Colonic mucosa (tissue), 4 donors: ENCODE results near the gene GPR15. TPM values are rescaled to one million over a fixed set of nuclear protein-coding genes. Genes with fewer than 3 reads are reported as not detected.
"Not testable (repeated sequence)": the region's sequence is repeated elsewhere in the genome, so short reads cannot be mapped to it uniquely, and the experiment has no call there.

ENCODE experiments used
- DNase-seq: peaks from one replicate; pipeline ENCODE4 v3.0.0-alpha.2; 2020
- H3K27ac ChIP-seq: fragments of 200-600 bp; one replicate; pipeline ENCODE4 v1.8.0; 2021
- H3K27me3 ChIP-seq: fragments of 200-600 bp; one replicate; pipeline ENCODE4 v1.8.0; 2021
- H3K36me3 ChIP-seq: fragments of 200-600 bp; one replicate; pipeline ENCODE4 v1.8.0; 2021
- H3K4me1 ChIP-seq: fragments of 200-600 bp; one replicate; pipeline ENCODE4 v1.8.0; 2021; ENCODE audit warnings: mild to moderate bottlenecking
- H3K4me3 ChIP-seq: fragments of 200-600 bp; one replicate; pipeline ENCODE4 v1.8.0; 2021
- H3K9ac ChIP-seq, 2 donors: one replicate each; pipeline ENCODE4 v1.7.0; 2013; ENCODE audit warnings: control low read depth in 2 of 2, low read depth in 2 of 2, low read length in 2 of 2
- H3K9me3 ChIP-seq: fragments of 200-600 bp; one replicate; pipeline ENCODE4 v1.8.0; 2021
- intact Hi-C: fragments of 100-400 bp; cut with DNase I; formaldehyde crosslinking; loops from one replicate; pipeline ENCODE4 v1.14.1; 2022
- total RNA-seq, 2 donors: library from RNA; stranded (reverse); fragmentation: NEBNext Ultra II Directional in 1 of 2; extraction: Animal tissue kit (Norgen Biotek cat#: 25700) in 1 of 2; gene quantifications; one replicate each; pipeline ENCODE4 v1.2.1, GENCODE V29; 2021
- TF ChIP-seq, protein P1 (sequence below): fragments of 200-600 bp; IDR thresholded peaks from one replicate; pipeline ENCODE4 v1.8.0; 2022; ENCODE audit warnings: antibody characterized with exemption, mild to moderate bottlenecking
- donor health status: healthy.
- donor health status: DM: no; HTN: no; CAD: no.
- donor health status: DM: no; HTN: no; CAD: no.

GPR15 gene
- total RNA-seq, 2 donors from 2014 or later, result 2.9 to 5.1 TPM

DNA sequence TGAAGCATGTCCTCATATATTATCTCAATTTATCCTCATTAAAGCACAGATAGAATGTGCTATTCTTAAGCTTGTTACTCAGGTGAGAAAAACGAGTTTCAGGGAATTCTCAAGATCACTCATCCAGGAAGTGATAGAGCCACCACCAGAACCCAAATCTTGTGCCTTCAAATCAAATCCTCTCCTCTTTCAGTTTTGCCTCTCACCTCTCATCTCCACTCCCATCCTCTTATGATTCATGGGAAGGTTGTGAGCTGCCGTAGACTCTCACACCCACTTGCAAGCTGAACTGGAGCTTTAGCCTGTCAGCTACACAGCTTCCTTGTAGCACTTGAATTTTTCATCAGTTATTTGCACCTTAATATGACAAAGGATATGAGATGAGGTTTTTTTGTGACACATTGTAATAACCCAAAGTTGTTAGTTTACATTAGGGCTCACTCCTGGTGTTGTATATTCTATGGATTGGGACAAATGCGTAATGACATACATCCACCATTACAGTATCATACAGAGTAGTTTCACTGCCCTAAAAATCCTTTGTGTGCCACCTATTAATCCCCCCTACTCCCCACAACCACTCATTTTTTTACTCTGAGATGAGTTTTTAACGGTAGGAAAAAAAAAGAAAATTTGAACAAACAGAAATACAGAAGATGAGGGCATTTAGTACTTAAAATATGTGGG, 25.7 kb downstream of the GPR15 start:
- TF ChIP-seq, protein P1, sequence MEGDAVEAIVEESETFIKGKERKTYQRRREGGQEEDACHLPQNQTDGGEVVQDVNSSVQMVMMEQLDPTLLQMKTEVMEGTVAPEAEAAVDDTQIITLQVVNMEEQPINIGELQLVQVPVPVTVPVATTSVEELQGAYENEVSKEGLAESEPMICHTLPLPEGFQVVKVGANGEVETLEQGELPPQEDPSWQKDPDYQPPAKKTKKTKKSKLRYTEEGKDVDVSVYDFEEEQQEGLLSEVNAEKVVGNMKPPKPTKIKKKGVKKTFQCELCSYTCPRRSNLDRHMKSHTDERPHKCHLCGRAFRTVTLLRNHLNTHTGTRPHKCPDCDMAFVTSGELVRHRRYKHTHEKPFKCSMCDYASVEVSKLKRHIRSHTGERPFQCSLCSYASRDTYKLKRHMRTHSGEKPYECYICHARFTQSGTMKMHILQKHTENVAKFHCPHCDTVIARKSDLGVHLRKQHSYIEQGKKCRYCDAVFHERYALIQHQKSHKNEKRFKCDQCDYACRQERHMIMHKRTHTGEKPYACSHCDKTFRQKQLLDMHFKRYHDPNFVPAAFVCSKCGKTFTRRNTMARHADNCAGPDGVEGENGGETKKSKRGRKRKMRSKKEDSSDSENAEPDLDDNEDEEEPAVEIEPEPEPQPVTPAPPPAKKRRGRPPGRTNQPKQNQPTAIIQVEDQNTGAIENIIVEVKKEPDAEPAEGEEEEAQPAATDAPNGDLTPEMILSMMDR, result no peak
- intact Hi-C loops, result no loop called here
- Histone ChIP-seq H3K9ac (no peak overlapping the region), H3K27me3 (no peaks in the 10 kb centered on the region), H3K4me3 (no peak overlapping the region), H3K27ac (peak overlapping the region; percentile 46), H3K4me1 (no peaks in the 10 kb centered on the region), H3K36me3 (no peaks in the 10 kb centered on the region), H3K9me3 (no peaks in the 10 kb centered on the region)
- no peak for DNase-seq

DNA sequence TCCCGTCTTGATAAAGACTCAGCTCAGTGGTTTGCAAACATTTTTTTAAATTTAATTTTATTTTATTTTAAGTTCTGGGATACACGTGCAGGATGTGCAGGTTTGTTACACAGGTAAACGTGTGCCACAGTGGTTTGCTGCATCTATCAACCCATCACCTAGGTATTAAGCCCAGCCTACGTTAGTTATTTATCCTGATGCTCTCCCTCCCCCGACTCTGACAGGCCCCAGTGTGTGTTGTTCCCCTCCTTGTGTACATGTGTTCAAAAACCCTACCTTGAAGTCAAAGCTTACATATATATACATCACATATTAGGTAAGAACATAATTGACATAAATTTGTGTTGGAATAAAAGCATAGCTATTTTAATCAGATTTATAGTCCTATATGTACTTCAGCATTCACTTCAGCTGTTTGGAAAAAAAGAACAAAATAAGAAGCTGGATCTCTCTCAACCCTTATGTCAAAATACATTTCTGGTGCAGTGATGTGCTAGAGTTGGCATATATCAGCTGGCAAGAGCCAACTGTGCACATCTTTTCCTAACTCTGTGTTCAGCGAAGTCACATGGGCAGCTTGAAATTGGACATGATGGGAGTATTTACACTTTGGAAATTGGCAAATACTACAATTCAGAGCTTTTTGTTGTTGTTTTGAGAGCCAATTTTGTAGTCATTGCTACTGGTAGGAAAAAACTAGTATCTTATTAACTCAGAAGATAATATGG, 26.5 kb downstream of the GPR15 start:
- H3K27ac ChIP-seq, result peak overlapping the region; percentile 46
- no peaks in the 10 kb centered on the region for H3K9me3 ChIP-seq
- no peaks in the 10 kb centered on the region for H3K36me3 ChIP-seq
- no peaks in the 10 kb centered on the region for H3K4me1 ChIP-seq
- H3K27me3 ChIP-seq, result no peaks in the 10 kb centered on the region
- intact Hi-C loops, result no loop called here
- TF ChIP-seq, protein P1, result no peak
- no peak overlapping the region for H3K4me3 ChIP-seq
- H3K9ac ChIP-seq, result no peak overlapping the region
- no peak for DNase-seq

DNA sequence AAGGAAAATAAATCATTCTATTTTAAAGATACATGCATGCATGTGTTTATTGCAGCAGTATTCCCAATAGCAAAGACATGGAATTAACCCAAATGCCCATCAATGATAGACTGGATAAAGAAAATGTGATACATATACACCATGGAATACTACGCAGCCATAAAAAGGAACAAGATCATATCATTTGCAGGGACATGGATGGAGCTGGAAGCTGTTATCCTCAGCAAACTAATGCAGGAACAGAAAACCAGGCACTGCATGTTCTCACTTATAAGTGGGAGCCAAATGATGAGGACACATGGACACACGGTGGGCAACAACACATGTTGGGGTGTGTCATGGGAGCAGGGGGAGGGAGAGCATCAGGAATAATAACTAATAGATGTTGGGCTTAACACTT, 28.0 kb downstream of the GPR15 start:
- H3K4me1 ChIP-seq, H3K27me3 ChIP-seq, H3K9ac ChIP-seq, H3K4me3 ChIP-seq, H3K9me3 ChIP-seq, H3K27ac ChIP-seq, intact Hi-C loops, H3K36me3 ChIP-seq, DNase-seq: not testable (repeated sequence)

DNA sequence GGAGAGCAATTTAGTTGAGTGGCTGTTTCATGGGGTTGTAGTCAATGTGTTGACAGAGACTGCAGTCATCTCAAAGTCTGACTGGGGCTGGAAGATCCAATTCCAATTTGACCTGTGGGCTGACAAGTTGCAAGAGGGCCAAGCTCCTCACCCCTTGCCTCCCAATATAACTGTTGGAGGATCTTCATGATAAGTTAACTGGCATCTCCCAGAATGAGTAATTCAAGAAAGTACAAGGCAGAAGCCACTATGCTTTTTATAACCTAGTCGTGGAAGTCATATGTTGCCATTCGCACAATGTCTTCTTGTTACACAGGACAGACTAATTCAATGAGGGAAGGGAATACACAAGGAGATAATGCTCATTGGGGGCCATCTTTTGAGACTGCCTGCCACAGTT, 29.1 kb downstream of the GPR15 start:
- H3K27ac ChIP-seq, result no peak overlapping the region
- H3K27me3 ChIP-seq, result no peaks in the 10 kb centered on the region
- H3K9ac ChIP-seq, result no peak overlapping the region
- DNase-seq, result no peak
- H3K4me3 ChIP-seq, result no peak overlapping the region
- H3K4me1 ChIP-seq, result no peaks in the 10 kb centered on the region
- intact Hi-C loops, result no loop called here
- TF ChIP-seq, protein P1, result no peak
- no peaks in the 10 kb centered on the region for H3K9me3 ChIP-seq
- H3K36me3 ChIP-seq, result no peaks in the 10 kb centered on the region

- no peaks in the 10 kb centered on the region for H3K9me3 ChIP-seq
- no peaks in the 10 kb centered on the region for H3K36me3 ChIP-seq
- no peak overlapping the region for H3K9ac ChIP-seq
- H3K4me3 ChIP-seq, result no peak overlapping the region
- no peak overlapping the region for H3K27ac ChIP-seq
- intact Hi-C loops, result no loop called here
- DNase-seq, result no peak
- TF ChIP-seq, protein P1, result no peak
- H3K4me1 ChIP-seq, result no peaks in the 10 kb centered on the region
- no peaks in the 10 kb centered on the region for H3K27me3 ChIP-seq
These were observed 30.1 kb downstream of the GPR15 start for GRCh38 chr3:98561727-98562521.
